Measurements from ENCODE around the gene STK39.
"Not testable (repeated sequence)": the region's sequence is repeated elsewhere in the genome, so short reads cannot be mapped to it uniquely, and the experiment has no call there.

Gene STK39

DNA sequence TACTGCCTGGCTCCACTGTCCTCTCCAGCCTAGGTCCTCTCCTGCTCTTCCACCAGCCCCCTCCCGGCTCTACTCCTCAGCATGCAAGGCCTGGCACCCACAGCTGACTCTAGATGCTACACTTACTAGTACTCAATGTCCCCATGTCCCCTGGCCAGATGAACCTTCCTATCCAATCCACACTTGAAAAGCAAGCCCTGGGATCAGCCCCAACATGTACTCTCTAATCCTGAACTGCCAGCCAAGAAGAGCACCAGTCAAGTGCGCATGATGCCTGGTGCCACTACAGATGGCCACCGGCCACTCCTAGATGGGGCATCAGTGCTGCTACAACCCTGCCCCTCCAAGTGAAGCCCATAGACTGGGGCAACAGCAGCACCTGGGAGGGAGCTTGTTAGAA is 168.2 kb downstream of the STK39 start:
- no peak for DNase-seq

DNA sequence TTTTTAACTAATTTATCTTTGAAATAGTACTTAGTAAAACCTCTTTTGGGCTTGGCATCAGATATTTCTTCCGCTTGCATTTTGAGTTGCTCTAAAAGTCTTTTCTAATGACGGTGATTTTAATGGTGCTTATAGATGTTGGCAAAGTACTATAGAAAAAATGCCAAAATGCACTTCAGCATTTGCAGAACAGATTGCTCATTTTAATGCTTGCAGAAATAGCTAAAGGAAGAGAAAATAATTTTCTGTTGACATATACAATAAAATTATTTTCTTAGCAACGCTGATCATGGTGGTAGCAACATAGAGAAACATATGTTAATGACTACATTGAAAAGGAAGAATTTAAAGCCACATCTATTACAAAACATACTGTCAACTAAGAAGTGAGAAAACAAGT is 170.7 kb downstream of the STK39 start:
- no peak for DNase-seq

DNA sequence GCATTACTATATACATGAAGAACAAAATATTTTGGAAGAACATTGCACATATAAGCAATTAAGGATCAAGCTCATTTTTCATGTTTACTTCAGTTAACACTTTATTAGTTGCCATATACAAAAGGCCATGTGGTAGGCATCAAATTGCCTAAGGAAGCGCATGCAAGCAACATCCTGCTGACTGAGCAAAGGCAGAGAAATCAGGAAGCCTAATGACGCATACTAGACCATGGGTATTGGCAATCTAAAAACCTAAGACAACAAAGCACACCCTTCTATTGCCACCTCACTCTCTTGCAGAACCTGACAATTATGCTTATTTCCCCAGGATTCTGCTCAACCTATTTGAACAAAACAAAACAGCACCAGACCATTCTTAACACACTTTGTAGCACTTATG is 171.9 kb downstream of the STK39 start:
- DNase-seq: no peak

DNA sequence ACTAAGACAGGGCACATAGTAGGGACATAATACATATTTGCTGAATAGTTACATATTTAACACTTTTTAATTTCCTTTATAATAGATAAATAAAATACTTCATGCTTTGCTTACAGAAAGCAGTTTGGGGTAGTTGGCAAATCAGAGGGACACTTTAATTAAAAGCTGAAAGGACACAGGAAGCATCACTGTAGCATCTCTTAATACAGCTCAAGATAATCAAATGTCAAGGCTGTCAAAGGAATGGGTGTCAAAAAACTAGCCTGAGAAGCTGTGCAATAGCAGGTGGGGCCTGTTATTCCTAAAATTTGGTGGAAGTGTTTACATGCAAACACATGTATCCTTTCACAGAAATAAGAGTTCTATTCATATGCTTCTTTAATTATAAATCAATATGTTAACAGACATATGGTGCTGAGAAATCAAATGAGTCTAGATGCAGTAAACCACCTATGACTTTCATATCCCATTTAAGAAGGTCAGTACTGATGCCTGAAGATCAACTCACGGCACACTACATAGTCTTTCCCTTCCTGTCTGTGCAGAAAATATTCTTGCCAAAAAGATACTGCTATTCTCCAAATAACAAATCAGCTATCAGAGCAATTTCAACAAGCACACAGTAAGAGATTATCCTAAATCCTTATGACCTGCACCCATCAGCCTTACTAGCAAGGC is 174.6 kb downstream of the STK39 start:
- no peak for DNase-seq

DNA sequence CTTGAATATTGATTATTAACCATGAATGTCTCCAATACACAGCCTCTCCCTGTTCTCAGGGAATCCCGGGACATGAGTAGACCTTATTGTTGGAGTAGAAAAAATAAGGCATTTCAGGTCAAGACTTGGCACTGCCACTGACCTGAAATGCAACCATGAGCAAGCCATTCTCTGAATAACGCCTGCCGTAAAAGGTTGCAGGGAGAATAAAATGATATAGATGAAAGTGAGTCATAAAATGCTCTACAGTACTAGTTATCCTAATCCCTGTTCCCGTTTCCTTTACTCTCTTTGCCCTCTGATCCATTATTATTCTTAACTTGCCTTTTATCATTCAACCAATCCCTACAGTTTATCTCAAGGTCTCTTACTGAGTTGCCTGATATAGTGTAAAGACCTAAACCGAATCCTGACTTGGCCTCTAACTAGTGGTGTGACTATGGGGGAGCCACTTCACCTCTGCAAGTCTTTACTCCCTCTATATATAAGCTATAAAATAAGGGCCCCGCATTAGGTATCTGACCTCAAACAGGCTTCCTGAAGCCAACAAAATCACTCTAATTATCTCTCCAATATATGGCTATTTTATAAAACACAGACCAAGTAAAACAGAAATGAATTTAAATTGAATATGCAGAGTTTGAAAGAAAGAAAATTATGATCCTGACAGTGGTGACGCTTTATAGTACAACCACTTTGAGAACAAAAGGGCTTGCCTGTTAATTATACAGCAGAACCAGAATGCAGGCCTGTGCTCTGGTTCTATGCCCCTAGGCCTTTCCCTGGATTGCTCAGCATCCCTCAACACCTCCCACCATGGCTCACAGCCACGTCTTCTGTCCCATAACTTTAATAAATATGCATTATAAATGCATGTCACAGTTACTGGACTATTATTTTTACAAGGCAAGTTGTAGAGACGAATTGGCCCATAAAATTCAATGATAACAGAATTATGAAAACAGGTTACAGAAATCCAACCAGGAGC is 183.1 kb downstream of the STK39 start:
- DNase-seq: no peak

DNA sequence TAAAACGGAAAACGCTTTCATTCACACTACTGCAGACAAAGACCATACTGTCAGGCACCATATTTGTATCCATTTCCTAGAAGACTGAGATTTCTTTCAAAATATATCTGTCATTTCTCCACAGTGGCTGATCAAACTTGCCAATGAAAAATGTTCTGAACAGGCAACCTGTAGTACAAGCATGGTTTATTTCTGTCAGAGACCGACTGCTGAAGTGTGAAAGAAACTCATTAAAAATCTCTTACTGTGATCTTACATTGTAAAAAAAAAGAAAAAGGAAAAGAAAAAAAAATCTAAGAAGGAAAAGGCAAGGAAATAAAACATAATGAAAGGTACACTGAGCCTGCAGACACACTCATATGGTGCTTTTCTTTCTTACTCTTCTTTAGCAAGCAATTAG is 184.5 kb downstream of the STK39 start:
- DNase-seq: no peak

DNA sequence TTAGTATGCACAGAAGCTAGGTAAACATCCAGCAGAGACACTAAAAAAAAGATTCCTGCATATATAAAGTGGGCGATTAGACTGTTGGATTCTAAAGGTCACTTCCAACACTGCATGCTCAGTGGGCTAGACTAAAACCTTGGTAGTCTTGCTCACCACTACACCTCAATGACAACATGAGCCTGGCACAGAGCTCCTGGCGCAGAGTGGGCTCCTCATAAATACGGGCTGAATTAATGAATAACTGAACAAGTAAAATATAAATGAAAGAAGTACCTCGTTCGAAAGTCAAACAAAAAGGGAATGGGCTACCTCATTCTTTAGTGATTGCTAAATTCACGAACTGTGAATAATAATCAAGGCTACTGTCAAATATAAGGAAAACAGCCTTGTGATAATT is 185.3 kb downstream of the STK39 start:
- DNase-seq: no peak

DNA sequence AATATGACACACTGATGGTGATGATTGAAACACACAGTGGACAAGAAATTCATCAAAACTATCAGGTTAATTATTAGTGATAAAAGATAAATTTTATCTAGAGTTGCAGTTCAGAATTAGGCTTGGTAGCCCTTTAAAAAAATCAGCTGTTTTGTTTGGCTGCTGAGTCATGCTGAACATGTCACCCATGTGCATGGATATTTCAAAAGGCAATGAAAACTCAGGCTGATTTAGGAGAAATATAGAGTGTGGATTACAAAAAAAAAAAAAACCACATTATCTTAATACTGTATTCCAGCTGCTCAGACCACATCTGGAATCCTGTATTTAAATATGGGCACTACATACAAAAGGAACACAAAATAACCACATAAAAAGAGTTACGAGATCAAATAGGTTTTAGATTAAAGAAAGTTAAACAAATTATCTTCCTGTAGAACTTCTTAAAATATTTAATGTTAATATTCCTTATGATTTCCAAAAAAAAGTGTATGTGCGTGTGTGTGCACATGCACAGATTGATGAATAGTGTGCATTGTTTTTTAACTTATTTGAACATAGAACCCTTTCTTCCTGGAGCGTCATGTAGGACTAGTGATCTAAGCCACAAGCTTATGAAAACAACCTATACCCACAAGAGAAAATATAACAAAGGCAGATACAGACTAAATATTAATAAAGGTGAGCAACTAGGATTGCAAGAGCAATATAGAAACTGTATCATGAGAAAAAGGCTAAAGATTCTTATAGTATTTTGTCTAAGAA is 186.2 kb downstream of the STK39 start:
- DNase-seq: no peak

DNA sequence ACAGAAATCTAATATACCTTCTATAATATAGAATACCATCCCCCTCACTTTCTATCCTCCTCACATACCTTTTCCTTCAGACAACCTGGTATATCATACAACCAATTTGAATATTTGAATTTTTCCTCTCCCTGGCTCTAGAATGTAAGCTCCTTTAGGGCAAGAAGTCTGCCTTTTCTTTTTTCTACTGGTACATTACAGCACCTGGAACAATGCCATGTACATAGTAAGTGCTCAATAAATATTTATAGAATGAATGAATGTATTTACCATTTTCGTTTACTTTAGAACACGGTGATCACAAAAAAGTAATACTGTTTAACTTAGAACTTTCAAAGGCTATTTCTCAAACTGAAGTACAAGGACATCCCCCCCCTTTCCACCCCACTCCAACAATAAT is 187.6 kb downstream of the STK39 start:
- no peak for DNase-seq

DNA sequence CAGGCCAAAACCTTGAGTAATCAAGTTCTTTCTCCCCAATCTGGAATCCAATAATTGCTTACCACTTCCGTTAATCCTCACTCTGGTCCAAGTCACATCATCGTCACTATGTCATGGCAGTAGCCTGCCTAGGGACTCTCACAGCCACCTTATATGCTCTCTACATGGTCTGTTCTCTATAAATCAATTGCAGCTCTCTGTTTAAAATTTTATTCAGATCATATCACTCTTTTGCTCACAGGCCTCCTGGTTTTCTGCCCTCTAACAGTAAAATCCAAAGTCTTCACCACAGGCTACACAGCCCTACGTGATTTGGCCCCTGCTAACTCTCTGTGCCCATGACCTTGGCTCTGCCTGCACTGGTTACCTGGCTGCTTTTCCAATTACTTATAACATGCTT is 188.7 kb downstream of the STK39 start:
- no peak for DNase-seq

DNA sequence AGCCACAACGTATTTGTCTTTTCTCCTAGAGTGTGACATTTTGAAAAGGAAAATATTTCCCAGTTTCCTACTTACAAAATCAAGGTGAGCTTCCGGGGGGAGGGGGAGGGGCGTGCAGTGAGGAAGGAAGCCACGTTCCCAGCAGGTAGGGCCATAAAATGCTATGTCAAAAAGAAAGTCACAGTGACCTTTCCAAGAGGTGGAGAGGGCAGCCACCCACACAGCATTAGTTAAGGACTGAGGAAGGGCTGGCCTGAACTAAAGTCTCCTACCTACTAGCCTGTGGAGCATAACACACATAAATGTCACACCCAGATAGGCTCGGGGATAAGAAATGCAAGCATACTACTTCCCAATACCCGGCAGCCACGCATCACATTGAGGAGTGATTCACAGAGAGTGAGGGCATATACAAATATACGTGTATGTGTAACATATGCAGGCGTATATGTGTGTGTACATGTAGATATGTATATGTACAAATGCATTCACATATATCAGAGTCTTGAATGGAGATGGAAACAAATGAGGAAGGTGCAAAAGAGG is 191.1 kb downstream of the STK39 start:
- no peak for DNase-seq

DNA sequence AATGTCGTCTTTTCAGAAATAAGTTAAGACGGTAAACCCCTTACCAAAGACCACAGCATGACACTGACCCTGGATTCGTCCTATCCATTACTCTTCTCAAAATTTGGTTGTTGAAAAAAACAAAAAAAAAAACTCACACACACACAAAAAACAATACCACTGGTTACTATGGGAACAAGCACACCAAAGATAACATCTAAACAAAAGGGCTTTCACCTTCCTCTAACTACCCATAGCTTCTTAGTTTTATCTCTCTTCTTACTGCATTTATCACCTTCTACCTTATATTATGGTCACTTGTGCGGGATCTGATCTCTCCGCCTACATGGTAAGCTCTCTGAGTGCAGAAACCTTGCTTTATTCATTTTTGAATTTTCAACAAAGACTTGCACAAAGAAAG is 192.7 kb downstream of the STK39 start:
- DNase-seq: no peak

DNA sequence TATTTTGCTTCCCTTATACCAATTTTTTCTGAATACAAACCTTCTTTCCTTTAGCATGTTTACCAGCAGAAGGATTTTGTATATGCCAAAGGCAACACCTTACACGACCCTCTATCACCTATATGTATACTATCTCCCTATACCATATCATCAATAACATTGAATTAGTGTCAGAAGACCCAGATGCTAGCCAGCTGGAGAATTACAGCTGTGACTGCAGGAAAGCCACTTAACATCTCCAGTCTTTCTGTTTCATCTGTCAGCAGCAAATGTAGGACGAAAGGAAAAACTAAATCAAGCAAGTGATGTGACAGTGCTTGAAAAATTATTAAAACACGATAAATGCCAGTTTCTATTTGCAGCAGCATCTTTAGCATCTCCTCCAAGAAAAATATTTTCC is 193.7 kb downstream of the STK39 start:
- no peak for DNase-seq

DNA sequence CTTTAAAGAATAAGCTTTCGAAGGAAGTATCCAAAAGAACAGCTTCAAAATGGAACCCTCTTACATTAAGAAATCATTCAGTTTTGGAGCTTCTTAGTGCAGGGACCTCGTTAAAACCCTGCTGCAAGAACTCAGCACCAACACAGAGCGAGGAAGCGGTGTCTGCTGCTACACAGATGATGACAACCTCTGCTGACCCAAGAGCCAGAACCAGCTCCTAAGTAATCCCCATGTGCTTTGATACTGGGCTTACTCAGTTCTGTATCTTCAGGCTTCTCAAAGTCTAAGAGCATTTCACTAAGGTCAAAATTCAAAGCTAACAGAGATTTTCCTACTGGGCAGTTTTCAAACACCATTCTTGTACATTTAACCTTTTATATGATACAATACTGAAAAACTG is 194.6 kb downstream of the STK39 start:
- no peak for DNase-seq

DNA sequence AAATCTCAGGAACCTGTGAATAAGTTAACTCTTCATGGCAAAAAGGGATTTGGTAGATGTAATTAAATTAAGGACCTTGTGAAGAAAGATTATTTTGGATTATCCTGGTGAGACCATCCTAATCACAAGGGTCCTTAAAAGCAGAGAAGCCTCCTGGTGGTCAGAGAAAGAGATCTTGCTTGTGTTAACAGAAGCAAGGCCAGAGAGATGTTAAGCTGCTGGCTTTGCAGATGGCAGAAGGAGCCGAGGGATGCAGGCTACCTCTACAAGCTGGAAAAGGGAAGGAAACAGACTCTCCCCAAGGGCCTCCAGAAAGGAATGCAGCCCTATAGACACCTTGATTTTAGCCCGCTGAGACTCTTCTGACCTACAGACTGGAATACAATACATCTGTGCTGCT is 197.0 kb downstream of the STK39 start:
- DNase-seq: no peak

DNA sequence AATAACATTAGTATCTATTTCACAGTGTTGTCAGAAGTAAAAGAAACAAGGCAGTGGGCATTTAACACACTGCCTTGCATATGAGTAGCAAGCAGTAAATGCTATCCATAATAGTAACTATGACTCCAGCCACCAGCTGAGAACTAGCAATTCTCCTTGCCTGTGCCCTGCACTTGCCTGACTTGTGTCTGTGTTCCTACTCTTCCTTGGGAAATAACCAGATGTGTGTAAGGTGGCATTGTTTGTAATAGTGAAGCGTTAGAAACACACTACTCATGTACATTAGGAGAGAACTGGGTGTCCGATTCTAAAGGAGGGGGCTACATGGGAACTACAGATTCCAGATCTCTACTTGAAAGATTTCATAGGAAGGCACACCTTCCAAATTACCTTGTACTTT is 197.8 kb downstream of the STK39 start:
- no peak for DNase-seq

DNA sequence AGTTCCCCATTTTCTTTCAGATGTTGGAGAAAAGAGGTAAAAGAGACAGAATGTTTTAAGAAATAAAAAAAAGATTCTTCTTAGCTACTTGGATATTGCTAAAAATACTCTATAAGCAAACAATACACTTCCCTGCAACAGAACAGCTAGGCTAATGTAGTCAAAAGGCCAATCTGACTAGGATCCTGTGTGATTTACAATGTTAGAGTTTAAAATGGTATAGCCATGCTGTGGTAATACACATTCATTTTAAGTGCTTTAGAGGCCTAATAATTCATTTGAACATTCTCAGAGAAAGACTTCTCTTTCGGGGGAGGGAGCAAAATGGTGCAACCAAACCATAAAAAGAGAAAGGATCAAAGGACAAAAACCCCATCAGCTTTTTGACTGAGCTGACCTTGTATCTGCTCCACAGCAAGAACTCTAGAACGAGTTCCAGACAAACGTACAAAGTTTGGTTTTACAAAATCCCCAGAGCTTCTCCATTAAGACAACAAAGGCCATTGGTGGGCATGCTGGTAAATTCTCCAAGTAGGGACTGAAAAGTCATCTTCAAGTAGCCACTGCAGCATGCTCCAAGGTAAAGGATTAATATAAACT is 200.2 kb downstream of the STK39 start:
- no peak for DNase-seq

DNA sequence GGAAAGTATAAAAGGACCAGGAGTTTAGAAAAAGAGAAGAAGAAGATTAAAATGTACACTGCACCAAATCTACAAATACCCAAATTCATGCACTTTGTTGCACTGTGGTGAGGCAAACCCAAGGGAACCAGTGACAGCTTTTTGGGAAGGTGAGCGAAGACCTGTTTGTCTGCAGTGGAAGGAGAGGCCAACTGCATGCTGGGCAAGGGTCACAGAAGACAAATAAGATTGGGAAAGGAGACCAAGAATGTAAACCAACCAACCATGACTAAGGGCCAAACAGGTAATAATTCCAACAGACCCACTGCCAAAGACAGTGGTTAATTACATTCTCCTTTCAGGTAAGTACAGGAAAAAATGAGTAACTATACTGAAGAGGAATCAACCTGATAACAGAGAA is 202.8 kb downstream of the STK39 start:
- no peak for DNase-seq

DNA sequence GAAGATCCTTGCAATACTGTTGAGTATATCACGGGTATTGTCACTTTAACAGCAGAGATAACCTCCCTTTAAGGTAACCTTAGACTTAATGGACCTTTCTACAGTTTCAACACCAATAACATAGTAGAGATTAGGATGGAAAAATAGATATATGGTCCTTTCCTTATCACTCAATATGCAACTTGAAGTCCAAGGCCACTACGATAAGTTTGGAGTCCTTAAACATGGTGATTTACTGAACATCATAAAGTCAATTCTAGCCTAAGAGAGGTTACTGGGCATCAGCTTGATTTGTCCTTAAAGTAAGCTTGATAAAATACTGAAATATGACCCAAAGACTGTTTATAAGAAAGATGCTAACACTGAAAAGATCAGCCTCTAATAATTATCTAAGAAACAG is 203.2 kb downstream of the STK39 start:
- DNase-seq: no peak

DNA sequence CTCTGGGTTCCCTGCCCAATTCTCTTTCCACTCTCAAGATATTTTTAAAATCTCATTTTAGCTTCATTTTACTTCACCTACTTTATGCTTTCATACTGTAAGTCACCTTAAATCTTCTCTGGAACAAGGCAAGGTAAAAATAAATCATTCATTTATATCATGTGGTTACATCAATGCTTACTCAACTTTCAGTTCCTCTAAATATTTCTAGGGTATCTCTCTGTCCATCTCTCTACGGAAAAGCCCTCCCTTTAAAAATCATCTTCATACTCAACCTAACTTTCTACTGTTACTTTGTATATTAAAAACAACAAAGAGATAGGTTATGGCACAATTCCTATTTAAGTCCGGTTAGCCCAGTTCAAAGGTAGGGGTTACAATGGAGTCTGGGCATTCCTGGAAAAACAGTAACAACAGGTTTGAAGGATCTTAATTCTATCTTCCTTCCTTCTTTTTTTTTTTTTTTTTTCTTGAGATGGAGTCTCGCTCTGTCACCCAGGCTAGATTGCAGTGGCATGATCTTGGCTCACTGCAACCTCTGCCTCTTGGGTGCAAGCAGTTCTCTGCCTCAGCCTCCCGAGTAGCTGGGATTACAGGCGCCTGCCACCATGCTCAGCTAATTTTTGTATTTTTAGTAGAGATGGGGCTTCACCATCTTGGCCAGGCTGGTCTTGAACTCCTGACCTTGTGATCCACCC is 205.1 kb downstream of the STK39 start:
- DNase-seq: not testable (repeated sequence)

DNA sequence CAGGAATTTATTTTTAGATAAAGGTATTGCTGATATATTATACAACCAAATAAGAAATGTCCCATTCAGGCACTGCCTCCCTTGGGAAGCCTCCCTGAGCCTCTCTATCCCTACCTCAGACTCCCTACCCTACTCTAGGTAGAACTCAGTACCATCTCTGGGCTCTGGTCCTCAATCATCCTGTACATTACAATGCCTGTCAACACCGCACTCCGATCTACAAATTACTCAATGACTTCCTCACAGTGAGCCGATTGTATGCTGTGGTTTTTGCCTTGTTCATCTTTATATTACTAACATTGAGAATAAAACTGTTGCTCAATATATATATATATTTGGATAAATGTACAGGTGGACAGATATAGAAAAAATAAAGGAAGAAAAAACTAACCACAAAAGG is 207.5 kb downstream of the STK39 start:
- no peak for DNase-seq

DNA sequence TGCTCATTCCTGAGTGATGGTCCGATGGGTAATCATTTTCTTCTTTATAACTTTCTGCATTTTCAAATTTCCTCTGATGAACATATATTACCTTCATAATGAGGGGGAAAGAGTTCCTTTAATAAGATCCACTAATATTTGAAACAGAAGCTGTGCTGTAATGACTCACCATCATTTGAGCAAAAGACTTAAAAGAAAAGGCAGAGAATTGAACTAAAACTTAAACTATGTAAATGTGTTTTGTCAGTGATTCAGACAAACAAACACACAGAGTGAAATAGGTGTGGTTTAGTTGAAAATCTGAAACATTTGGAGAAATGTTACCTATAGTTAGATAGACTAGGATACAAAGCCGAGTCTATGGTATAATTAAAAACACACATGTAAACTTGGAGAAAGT is 209.6 kb downstream of the STK39 start:
- DNase-seq: no peak
